Measurements from ENCODE around the gene RIT2.

DNA sequence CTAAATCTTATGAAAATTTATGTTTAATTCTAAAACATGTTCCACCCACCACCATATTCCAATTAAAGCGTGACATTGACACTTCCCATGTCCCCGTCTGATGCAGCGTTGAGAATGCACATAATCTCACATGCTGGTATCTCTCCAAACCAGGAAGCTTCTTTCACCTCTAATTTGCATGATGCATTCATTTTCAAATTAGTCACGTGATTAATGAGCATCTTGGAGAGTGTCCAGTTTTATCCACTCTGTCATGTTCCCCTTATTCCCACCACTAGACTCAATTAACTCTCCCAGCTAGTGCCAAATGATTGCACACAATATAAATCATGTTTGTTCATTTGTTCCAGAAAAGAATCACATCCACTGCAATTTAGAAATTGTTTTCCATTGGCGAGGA is 105.8 kb downstream of the RIT2 start:
- TF ChIP-seq CTCF (IDR thresholded peaks at IDR 0.05): no peak
- no peak for TF ChIP-seq EP300 (IDR thresholded peaks at IDR 0.05)

Data from tibial nerve (tissue), 4 donors.